ENCODE data around the gene SLC41A3. TPM values are rescaled to one million over a fixed set of nuclear protein-coding genes. Genes with fewer than 3 reads are reported as not detected.

The SLC41A3 gene
- total RNA-seq, 2 donors from 2014 or later, result 46.8 to 50.4 TPM

DNA sequence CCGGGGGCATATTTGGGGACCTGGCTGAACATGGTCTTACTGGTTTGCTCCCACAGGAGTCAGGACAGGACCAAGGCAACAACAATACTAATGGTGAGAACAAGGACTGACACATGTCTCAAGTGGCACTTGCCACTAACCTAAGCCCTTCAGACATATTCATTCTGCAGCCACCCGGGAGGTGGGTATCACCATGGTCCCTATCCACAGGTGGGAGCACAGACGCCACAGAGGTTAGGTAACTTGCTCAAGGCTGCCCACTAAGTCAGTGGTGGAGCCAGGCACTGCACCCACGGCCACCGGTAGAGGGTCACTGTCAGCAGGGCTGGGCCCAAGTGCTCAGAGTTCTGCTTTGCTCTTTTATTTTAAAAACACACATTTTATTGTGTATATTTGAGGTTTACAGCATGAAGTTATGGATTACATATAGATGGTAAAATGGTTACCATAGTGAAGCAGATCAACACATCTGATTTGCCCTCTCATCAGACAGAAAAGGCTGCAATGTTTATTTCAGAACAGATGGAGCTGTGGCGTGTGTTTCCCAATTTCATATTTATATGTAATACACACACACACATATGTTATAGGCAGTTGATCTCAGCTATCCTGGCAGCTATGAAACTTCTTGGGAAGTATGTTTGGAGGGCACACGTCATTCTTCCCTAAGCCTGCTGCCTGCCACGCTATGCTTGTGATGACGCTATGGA lies 30.0 kb upstream of the SLC41A3 start:
- no peaks in the 10 kb centered on the region for H3K4me1 ChIP-seq (ENCODE audit: control insufficient read depth, insufficient read depth, low read length)
- no peaks in the 10 kb centered on the region for H3K27me3 Mint-ChIP-seq (ENCODE audit: insufficient read depth)
- WGBS, 2 experiments (ENCODE audit: insufficient coverage in 1 of 2, insufficient read length in 1 of 2), result 74 to 86% methylated on average over 3 to 9 of the region's 9 CpGs
- H3K4me1 Mint-ChIP-seq, result no peaks in the 10 kb centered on the region
- H3K4me3 Mint-ChIP-seq, result no peak overlapping the region
- no peak overlapping the region for H3K27ac ChIP-seq (ENCODE audit: low read depth, low read length)
- peak; percentile 81 for DNase-seq
- H3K36me3 Mint-ChIP-seq (ENCODE audit: low read depth), result no peaks in the 10 kb centered on the region
- no peak overlapping the region for H3K4me3 ChIP-seq (ENCODE audit: low read length)
- no peak overlapping the region for H3K9ac ChIP-seq (ENCODE audit: extremely low read depth, low read length, poor library complexity, severe bottlenecking)
- TF ChIP-seq, protein P1, sequence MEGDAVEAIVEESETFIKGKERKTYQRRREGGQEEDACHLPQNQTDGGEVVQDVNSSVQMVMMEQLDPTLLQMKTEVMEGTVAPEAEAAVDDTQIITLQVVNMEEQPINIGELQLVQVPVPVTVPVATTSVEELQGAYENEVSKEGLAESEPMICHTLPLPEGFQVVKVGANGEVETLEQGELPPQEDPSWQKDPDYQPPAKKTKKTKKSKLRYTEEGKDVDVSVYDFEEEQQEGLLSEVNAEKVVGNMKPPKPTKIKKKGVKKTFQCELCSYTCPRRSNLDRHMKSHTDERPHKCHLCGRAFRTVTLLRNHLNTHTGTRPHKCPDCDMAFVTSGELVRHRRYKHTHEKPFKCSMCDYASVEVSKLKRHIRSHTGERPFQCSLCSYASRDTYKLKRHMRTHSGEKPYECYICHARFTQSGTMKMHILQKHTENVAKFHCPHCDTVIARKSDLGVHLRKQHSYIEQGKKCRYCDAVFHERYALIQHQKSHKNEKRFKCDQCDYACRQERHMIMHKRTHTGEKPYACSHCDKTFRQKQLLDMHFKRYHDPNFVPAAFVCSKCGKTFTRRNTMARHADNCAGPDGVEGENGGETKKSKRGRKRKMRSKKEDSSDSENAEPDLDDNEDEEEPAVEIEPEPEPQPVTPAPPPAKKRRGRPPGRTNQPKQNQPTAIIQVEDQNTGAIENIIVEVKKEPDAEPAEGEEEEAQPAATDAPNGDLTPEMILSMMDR (conservative IDR thresholded peaks at IDR 0.05), result peak; percentile 71
- no peak overlapping the region for H3K27ac Mint-ChIP-seq
- no peaks in the 10 kb centered on the region for H3K36me3 ChIP-seq (ENCODE audit: control insufficient read depth, insufficient read depth, low read length)
- no peaks in the 10 kb centered on the region for H3K9me3 Mint-ChIP-seq
- no peaks in the 10 kb centered on the region for H3K27me3 ChIP-seq (ENCODE audit: control insufficient read depth, insufficient read depth, low read length, poor library complexity, severe bottlenecking)
- no peaks in the 10 kb centered on the region for H3K9me3 ChIP-seq (ENCODE audit: control insufficient read depth, low read length)

DNA sequence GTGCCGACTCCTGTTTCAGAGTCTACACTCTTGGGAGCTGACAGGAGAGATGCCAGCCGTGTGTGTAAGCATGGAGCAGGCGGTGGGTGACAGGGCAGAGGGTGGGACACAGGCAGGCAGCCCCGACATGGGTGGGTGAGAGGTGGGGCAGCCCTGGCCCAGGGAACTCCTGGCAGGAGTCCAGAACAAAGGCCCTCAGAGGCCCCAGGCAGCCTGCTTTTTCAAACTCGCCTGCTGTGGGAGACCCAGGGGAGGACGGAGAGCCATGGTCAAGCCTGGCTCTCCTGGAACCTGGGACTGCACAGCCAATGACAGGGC lies 29.3 kb upstream of the SLC41A3 start:
- no peaks in the 10 kb centered on the region for H3K27me3 Mint-ChIP-seq (ENCODE audit: insufficient read depth)
- Histone ChIP-seq H3K9me3 (ENCODE audit: control insufficient read depth, low read length) (no peaks in the 10 kb centered on the region), H3K9ac (ENCODE audit: extremely low read depth, low read length, poor library complexity, severe bottlenecking) (no peak overlapping the region), H3K4me1 (ENCODE audit: control insufficient read depth, insufficient read depth, low read length) (no peaks in the 10 kb centered on the region), H3K36me3 (ENCODE audit: control insufficient read depth, insufficient read depth, low read length) (no peaks in the 10 kb centered on the region), H3K27ac (ENCODE audit: low read depth, low read length) (no peak overlapping the region), H3K4me3 (ENCODE audit: low read length) (no peak overlapping the region), H3K27me3 (ENCODE audit: control insufficient read depth, insufficient read depth, low read length, poor library complexity, severe bottlenecking) (no peaks in the 10 kb centered on the region)
- no peak overlapping the region for H3K4me3 Mint-ChIP-seq
- H3K9me3 Mint-ChIP-seq, result no peaks in the 10 kb centered on the region
- H3K4me1 Mint-ChIP-seq, result no peaks in the 10 kb centered on the region
- 87 to 100% methylated on average over 4 to 6 of the region's 6 CpGs for WGBS, 2 experiments (ENCODE audit: insufficient coverage in 1 of 2, insufficient read length in 1 of 2)
- no peaks in the 10 kb centered on the region for H3K36me3 Mint-ChIP-seq (ENCODE audit: low read depth)
- DNase-seq, result peak; percentile 29
- H3K27ac Mint-ChIP-seq, result no peak overlapping the region
- TF ChIP-seq, protein P1 (conservative IDR thresholded peaks at IDR 0.05), result no peak

DNA sequence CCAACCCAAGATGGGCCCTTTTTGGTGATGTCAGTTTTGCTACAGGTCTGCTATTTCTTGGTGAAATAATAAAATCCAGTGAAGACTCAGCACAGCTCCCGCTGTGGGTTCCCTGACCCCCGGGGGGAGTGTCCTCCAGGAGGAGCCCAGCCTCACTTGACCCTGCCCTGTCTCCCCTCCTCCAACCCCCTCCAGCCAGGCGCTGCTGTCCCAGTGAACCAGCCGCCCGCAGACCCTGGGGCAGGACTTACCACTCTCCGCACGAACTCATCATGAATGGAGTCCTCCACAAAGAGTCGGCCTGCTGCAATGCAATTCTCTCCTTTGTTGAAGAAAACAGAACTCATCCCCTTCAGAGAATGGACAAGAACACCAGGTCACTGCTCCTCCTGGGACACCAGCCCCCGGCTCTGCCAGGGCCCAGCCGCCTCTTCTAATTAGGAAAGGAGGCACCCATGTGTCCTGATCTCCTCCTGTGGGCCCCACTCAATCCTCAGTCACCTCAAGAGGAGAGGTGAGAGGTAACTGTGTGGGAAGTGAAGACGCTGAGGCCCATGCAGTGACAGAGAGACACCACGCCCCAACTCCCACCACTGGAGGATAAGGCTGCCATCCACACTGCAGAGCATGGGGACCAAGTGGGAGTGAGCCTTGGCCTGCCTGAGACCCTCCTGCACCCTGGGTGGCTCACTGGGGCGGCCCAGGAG lies 28.8 kb upstream of the SLC41A3 start:
- Histone ChIP-seq H3K9ac (ENCODE audit: extremely low read depth, low read length, poor library complexity, severe bottlenecking) (no peak overlapping the region), H3K36me3 (ENCODE audit: control insufficient read depth, insufficient read depth, low read length) (no peaks in the 10 kb centered on the region), H3K4me1 (ENCODE audit: control insufficient read depth, insufficient read depth, low read length) (no peaks in the 10 kb centered on the region), H3K27ac (ENCODE audit: low read depth, low read length) (no peak overlapping the region), H3K4me3 (ENCODE audit: low read length) (no peak overlapping the region), H3K27me3 (ENCODE audit: control insufficient read depth, insufficient read depth, low read length, poor library complexity, severe bottlenecking) (no peaks in the 10 kb centered on the region), H3K9me3 (ENCODE audit: control insufficient read depth, low read length) (no peaks in the 10 kb centered on the region)
- TF ChIP-seq, protein P1 (conservative IDR thresholded peaks at IDR 0.05), result no peak
- no peaks in the 10 kb centered on the region for H3K36me3 Mint-ChIP-seq (ENCODE audit: low read depth)
- no peaks in the 10 kb centered on the region for H3K27me3 Mint-ChIP-seq (ENCODE audit: insufficient read depth)
- no peaks in the 10 kb centered on the region for H3K4me1 Mint-ChIP-seq
- WGBS, 2 experiments (ENCODE audit: insufficient coverage in 1 of 2, insufficient read length in 1 of 2), result 92 to 93% methylated on average over 7 to 13 of the region's 13 CpGs
- H3K9me3 Mint-ChIP-seq, result no peaks in the 10 kb centered on the region
- peak; percentile 31 for DNase-seq
- H3K4me3 Mint-ChIP-seq, result no peak overlapping the region
- H3K27ac Mint-ChIP-seq, result no peak overlapping the region
